ENCODE results near the gene IL3.

GRCh38 chr5:132065951-132066701 is 5.7 kb downstream of the IL3 start:
- TF ChIP-seq EP300 (IDR thresholded peaks at IDR 0.05): no peak
- TF ChIP-seq CTCF (IDR thresholded peaks at IDR 0.05): no peak
- no peak for TF ChIP-seq POLR2A (IDR thresholded peaks at IDR 0.05)
- TF ChIP-seq POLR2AphosphoS5 (IDR thresholded peaks at IDR 0.05): no peak
